GM15510 (cell line): ENCODE results near the gene NAALADL1.

Experiments used
- POLR2A ChIP-seq: IDR thresholded peaks from 3 replicates; pipeline ENCODE4 v1.6.1; 2011; ENCODE audit warnings: borderline replicate concordance; ENCODE audit not compliant: insufficient read length; ENCODE audit errors: extremely low read depth

The NAALADL1 gene

DNA sequence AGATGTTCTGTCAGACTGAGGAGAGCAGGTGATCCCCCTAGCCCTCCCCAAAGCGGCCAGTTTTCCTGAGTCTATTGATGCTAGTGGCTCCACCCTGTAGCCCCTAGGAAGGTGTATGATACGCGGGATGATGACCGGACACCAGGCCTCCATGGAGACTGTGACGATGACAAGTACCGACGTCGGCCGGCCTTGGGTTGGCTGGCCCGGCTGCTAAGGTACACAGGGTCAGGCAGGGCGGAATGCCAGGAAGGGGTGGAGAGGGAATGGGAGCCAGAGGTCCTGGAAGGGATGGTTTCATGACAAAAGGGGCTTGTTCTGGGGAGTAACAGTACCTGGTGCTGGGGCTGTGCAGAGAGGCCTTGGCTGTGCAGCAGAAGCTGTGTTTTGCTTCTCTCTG lies 28.9 kb upstream of the NAALADL1 start:
- TF ChIP-seq POLR2A = no peak

GRCh38 chr11:65086809-65087208 lies 28.5 kb upstream of the NAALADL1 start:
- no peak for TF ChIP-seq POLR2A

GRCh38 chr11:65085446-65085845 lies 27.1 kb upstream of the NAALADL1 start:
- no peak for TF ChIP-seq POLR2A

GRCh38 chr11:65084598-65085375 lies 26.4 kb upstream of the NAALADL1 start:
- no peak for TF ChIP-seq POLR2A

- TF ChIP-seq POLR2A = peak; percentile 71
Observed at GRCh38 chr11:65083834-65084597, 25.7 kb upstream of the NAALADL1 start, which contains the start of the genes CDCA5 and ZFPL1. CDCA5 (minus strand) TSS chr11:65084040; CDS start chr11:65083978, 62 bp downstream. ZFPL1 (plus strand) TSS chr11:65084222; CDS start chr11:65084699, 477 bp downstream.

- TF ChIP-seq POLR2A = no peak
Observed at GRCh38 chr11:65083134-65083833, 24.9 kb upstream of the NAALADL1 start.

DNA sequence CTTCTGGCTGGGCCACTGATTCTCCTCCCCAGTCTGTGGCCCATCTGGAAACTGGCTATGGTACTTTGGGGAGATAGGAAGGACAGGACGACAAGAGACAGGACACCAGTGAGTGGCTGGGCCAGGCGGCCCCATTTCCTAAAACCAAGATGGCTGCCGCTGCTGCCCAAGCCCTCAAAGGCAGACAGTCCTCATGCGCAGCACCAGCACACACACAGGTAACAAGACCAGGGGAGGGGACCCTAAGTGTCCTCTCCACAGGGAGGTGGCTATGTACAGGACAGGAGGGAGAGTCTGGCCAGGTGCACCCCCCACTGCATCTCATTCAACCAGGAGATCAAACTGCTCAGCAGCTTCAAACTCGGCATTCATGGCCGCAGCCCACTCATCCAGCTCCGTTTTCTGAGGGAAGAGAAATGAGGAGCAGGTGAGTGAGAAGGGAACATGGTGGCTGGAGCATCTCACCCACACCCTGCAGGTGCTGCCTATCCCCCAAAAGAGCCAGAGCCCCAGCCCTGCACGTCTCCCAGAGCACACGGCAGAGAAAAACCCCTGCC lies 20.5 kb upstream of the NAALADL1 start:
- no peak for TF ChIP-seq POLR2A

GRCh38 chr11:65078151-65078550 lies 19.8 kb upstream of the NAALADL1 start:
- TF ChIP-seq POLR2A = no peak

- no peak for TF ChIP-seq POLR2A
Observed at GRCh38 chr11:65077451-65077850, 19.1 kb upstream of the NAALADL1 start.

DNA sequence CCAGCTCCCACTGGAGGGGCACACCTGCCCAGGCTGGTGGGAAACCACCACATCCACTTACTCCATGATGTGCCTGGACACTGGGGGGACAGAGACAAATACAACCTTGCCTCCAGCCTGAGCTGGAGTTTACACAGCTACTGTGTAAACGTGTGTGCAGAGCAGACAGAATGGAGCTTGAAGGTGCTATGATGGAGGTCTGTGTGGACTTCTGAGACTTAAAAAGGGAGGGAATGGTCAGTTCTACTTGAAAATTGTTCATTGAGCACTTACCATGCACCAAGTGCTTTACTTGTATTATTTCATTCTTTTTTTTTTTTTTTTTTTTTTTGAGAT lies 14.2 kb upstream of the NAALADL1 start:
- TF ChIP-seq POLR2A = no peak

GRCh38 chr11:65071907-65072630 lies 13.7 kb upstream of the NAALADL1 start:
- TF ChIP-seq POLR2A = no peak

- TF ChIP-seq POLR2A = no peak
Observed at GRCh38 chr11:65069217-65069616, 10.9 kb upstream of the NAALADL1 start.

- TF ChIP-seq POLR2A = no peak
Observed at GRCh38 chr11:65067446-65067845, 9.1 kb upstream of the NAALADL1 start.

DNA sequence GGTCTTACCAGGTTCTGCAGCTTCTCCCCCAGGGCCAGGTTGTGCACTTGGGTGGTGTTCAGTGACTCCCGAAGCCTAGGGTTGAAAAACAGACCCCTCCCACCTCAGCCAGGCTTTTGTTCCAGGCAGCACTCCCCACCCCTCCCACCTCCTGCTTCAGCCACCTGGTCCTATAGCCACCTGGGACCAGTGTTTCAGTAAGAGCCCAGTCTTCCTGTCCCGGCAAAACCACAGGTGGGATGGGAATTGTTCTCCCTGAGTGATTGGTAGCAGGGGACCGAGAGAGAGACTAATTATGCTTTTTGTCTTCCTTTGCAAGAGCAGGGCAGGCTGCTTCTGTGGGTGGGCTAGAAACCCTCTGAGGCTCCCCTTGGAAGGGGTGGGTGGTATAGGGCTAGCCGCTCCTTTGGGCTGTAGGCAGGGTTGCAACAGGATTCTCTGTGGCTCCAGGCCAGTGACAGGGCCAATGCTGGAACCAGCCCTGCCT lies 8.5 kb upstream of the NAALADL1 start:
- no peak for TF ChIP-seq POLR2A
